Kidney epithelial cell (primary cell): Measurements from ENCODE around the gene ZNF469. TPM values are rescaled to one million over a fixed set of nuclear protein-coding genes. Genes with fewer than 3 reads are reported as not detected.
"Not testable (repeated sequence)": the region's sequence is repeated elsewhere in the genome, so short reads cannot be mapped to it uniquely, and the experiment has no call there.

ENCODE experiments used
- DNase-seq: peaks from one replicate; pipeline ENCODE4 v3.0.0-alpha.2; 2010; ENCODE audit warnings: low read depth
- H3K27me3 ChIP-seq: 2 replicates; pipeline ENCODE4 v1.6.0; 2011; ENCODE audit warnings: low read length; ENCODE audit not compliant: control insufficient read depth, insufficient read depth
- H3K36me3 ChIP-seq: 2 replicates; pipeline ENCODE4 v1.5.1; 2011; ENCODE audit warnings: low read length; ENCODE audit not compliant: control insufficient read depth, insufficient read depth
- H3K4me3 ChIP-seq: 2 replicates; pipeline ENCODE4 v1.5.1; 2011; ENCODE audit warnings: low read depth, mild to moderate bottlenecking, control low read depth, low read length
- CTCF ChIP-seq: IDR thresholded peaks from 2 replicates; pipeline ENCODE4 v1.5.1; 2011; ENCODE audit warnings: mild to moderate bottlenecking, moderate library complexity, low read length, control low read depth, inconsistent platforms; ENCODE audit not compliant: insufficient read depth, poor library complexity, severe bottlenecking
- total RNA-seq: library from RNA; depleted of rRNA; stranded (reverse); fragments of >200 nt; gene quantifications from 2 replicates; pipeline ENCODE4 v1.2.3, GENCODE V29; 2015

ZNF469 gene
- total RNA-seq, 1 donor from 2014 or later, result 8.3 TPM

DNA sequence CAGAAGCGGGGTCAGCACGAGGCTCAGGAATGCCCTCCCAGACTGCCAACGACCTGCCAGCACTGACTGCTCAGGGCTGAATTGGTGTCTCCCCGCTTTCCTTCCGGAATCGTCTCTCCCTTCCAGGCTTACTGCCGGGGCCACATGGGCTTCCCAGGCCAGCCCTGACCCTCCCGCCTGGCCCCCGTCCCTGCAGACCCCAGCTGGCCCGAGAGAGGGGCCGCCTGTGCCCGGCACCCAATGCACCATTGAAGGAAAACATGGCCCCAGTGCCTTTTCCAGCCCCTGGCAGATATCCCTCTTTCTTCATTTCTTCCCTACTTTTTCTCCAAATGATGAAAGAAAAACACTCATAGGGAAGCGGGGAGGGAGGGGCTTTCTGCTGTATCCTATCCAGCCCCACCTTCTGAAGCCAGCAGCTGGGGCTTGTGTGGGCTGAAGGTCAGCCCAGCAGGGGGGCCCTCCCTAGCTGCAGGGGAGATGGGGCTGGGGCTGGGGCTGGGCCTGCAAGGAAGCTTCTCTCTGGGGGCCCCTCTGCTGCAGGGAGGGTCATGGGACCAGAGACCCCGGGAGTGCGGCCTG is 25.9 kb downstream of the ZNF469 start:
- Histone ChIP-seq H3K4me3 (no peak overlapping the region), H3K27me3 (no peaks in the 10 kb centered on the region), H3K36me3 (no peaks in the 10 kb centered on the region)
- TF ChIP-seq CTCF, result no peak
- no peak for DNase-seq

GRCh38 chr16:88409296-88410065 is 26.7 kb downstream of the ZNF469 start:
- DNase-seq, result no peak
- H3K27me3 ChIP-seq, result no peaks in the 10 kb centered on the region
- H3K4me3 ChIP-seq, result no peak overlapping the region
- no peak for TF ChIP-seq CTCF
- no peaks in the 10 kb centered on the region for H3K36me3 ChIP-seq

- not testable (repeated sequence) for H3K4me3 ChIP-seq, DNase-seq, H3K36me3 ChIP-seq, H3K27me3 ChIP-seq
Observed at GRCh38 chr16:88410297-88410968, 27.7 kb downstream of the ZNF469 start.

DNA sequence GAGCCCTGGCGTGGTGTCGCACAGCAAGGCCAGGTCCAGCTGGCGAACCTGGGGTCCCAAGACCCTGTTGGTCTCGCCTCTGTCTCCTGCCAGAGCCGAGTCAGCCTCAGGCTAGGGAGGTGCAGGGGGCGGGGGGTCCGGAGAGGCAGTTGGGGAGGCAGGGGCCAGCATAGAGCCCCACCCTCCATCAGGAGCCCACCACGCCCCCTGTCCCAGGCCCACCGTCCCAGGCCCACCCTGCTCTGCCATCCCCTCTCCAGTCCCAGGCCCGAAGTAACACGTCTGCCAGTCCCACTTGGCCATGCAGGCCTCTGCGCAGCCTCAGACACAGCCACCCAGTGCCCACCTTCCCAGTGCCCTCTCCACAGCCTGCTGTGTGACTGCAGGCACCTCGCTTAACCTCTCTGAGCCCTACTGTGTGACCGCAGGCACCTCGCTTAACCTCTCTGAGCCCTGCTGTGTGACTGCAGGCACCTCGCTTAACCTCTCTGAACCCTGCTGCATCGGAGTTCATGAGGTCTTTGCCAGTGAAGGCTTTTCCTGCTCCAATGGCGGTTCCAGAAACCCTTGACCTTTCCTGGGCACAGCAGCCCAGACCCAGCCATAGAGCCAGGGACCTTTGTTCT is 29.3 kb downstream of the ZNF469 start:
- no peak for DNase-seq
- H3K36me3 ChIP-seq, result no peaks in the 10 kb centered on the region
- H3K4me3 ChIP-seq, result no peak overlapping the region
- TF ChIP-seq CTCF, result no peak
- no peaks in the 10 kb centered on the region for H3K27me3 ChIP-seq

- Histone ChIP-seq H3K36me3 (no peaks in the 10 kb centered on the region), H3K4me3 (no peak overlapping the region), H3K27me3 (no peaks in the 10 kb centered on the region)
- TF ChIP-seq CTCF, result no peak
- DNase-seq, result no peak
Observed at GRCh38 chr16:88412766-88413165, 30.0 kb downstream of the ZNF469 start.

DNA sequence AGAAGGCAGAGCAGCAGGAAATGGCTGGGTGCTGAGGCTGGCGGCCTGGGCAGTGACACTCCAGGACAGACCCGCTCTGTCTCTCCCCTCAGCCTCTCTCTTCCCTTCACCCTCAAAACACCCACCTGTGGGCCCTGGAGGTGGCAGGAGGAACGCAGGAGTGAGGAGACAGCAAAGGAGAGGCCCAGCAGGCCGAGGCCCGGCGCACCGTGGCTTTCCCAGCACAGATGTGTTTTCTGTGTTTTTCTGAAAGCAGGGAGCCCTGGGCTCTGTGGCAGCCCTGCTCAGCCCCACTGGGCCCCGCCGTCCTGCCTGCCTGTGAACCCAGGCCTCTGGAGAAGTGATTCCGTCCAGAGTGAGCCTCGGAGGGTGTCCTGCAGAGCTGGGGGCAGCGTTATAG is 30.5 kb downstream of the ZNF469 start:
- TF ChIP-seq CTCF, result no peak
- Histone ChIP-seq H3K4me3 (no peak overlapping the region), H3K36me3 (no peaks in the 10 kb centered on the region)

More for the DNA sequence above, 30.5 kb downstream of the ZNF469 start:
- H3K27me3 ChIP-seq, result peaks cover 2% of the 10 kb centered on the region
- no peak for DNase-seq
